Renal cortex interstitium (tissue), 11 donors: ENCODE results near the gene WIPF3. TPM values are rescaled to one million over a fixed set of nuclear protein-coding genes. Genes with fewer than 3 reads are reported as not detected.

Source experiments
- DNase-seq, 11 donors: peaks; one replicate each; pipeline ENCODE4 v3.0.0-alpha.2; 2013; ENCODE audit warnings: low read depth in 9 of 11, low spot score in 4 of 11; ENCODE audit errors: extremely low read depth in 1 of 11
- polyA plus RNA-seq, 3 donors: library from polyadenylated mRNA; unstranded; fragments of 120-200 nt; gene quantifications; one replicate each; pipeline ENCODE4 v1.2.1, GENCODE V29; 2013; ENCODE audit not compliant: insufficient read length in 3 of 3

Gene WIPF3
- polyA plus RNA-seq, 3 donors = 5.4 to 5.8 (median 5.6) TPM

GRCh38 chr7:29891766-29892165 is 85.5 kb downstream of the WIPF3 start:
- no peak for DNase-seq

GRCh38 chr7:29892231-29892630 is 85.9 kb downstream of the WIPF3 start:
- no peak for DNase-seq

GRCh38 chr7:29893351-29893965 is 87.2 kb downstream of the WIPF3 start:
- peak in 1 of 11 donors; percentile 35 for DNase-seq

GRCh38 chr7:29894256-29894655 is 87.9 kb downstream of the WIPF3 start:
- no peak for DNase-seq

- DNase-seq = no peak
These were observed 89.3 kb downstream of the WIPF3 start for GRCh38 chr7:29895559-29895958.

- DNase-seq = no peak
These were observed 90.5 kb downstream of the WIPF3 start for GRCh38 chr7:29896685-29897411.

- DNase-seq = no peak
These were observed 92.0 kb downstream of the WIPF3 start for GRCh38 chr7:29898301-29898700.

GRCh38 chr7:29900745-29901144 is 94.4 kb downstream of the WIPF3 start:
- no peak for DNase-seq

- no peak for DNase-seq
These were observed 100.1 kb downstream of the WIPF3 start for GRCh38 chr7:29906200-29907022.

- no peak for DNase-seq
These were observed 107.9 kb downstream of the WIPF3 start for GRCh38 chr7:29914180-29914579.

- peak in 8 of 11 donors; percentile 10 to 47 (median 22) for DNase-seq
These were observed 109.3 kb downstream of the WIPF3 start for GRCh38 chr7:29915481-29916215.

GRCh38 chr7:29917641-29918040 is 111.3 kb downstream of the WIPF3 start:
- DNase-seq = no peak

GRCh38 chr7:29918850-29919249 is 112.5 kb downstream of the WIPF3 start:
- DNase-seq = no peak

- DNase-seq = no peak
These were observed 113.5 kb downstream of the WIPF3 start for GRCh38 chr7:29919790-29920189.

- no peak for DNase-seq
These were observed 114.2 kb downstream of the WIPF3 start for GRCh38 chr7:29920491-29920890.

- peak in 8 of 11 donors; percentile 9 to 45 (median 36) for DNase-seq
These were observed 115.2 kb downstream of the WIPF3 start for GRCh38 chr7:29921404-29922010.

- DNase-seq = no peak
These were observed 116.8 kb downstream of the WIPF3 start for GRCh38 chr7:29922921-29923700.

GRCh38 chr7:29924006-29924405 is 117.7 kb downstream of the WIPF3 start:
- no peak for DNase-seq
